ACC112 (cell line): Measurements from ENCODE around the gene PPP1R13B.

ENCODE experiments used
- H2AFZ ChIP-seq: fragments of 200-600 bp; sonication (generic); one replicate; pipeline ENCODE4 v1.6.0; 2017; ENCODE audit warnings: antibody characterized with exemption, low read length; ENCODE audit not compliant: unreplicated experiment
- H3K27ac ChIP-seq: fragments of 200-600 bp; sonication (generic); 2 replicates; pipeline ENCODE4 v1.5.1; 2014; ENCODE audit warnings: low read depth, mild to moderate bottlenecking, antibody characterized with exemption, low read length, moderate library complexity
- H3K27me3 ChIP-seq: fragments of 200-600 bp; sonication (generic); 2 replicates; pipeline ENCODE4 v1.6.1; 2014; ENCODE audit warnings: mild to moderate bottlenecking, antibody characterized with exemption, low read length, moderate library complexity, mixed read lengths; ENCODE audit not compliant: insufficient read depth
- H3K36me3 ChIP-seq: fragments of 200-600 bp; sonication (generic); 2 replicates; pipeline ENCODE4 v1.6.1; 2016; ENCODE audit warnings: mild to moderate bottlenecking, antibody characterized with exemption, low read length, moderate library complexity, mixed read lengths; ENCODE audit not compliant: insufficient read depth
- H3K4me1 ChIP-seq: fragments of 200-600 bp; sonication (generic); one replicate; pipeline ENCODE4 v1.6.1; 2016; ENCODE audit warnings: low read length, mixed read lengths; ENCODE audit not compliant: insufficient read depth, unreplicated experiment, control insufficient read depth
- H3K4me3 ChIP-seq: fragments of 200-600 bp; sonication (generic); 2 replicates; pipeline ENCODE4 v1.5.1; 2014; ENCODE audit warnings: mild to moderate bottlenecking, low read depth, low read length
- H3K79me2 ChIP-seq: fragments of 200-600 bp; sonication (generic); one replicate; pipeline ENCODE4 v1.6.0; 2016; ENCODE audit warnings: low read length; ENCODE audit not compliant: control insufficient read depth, unreplicated experiment, insufficient read depth

The PPP1R13B gene

DNA sequence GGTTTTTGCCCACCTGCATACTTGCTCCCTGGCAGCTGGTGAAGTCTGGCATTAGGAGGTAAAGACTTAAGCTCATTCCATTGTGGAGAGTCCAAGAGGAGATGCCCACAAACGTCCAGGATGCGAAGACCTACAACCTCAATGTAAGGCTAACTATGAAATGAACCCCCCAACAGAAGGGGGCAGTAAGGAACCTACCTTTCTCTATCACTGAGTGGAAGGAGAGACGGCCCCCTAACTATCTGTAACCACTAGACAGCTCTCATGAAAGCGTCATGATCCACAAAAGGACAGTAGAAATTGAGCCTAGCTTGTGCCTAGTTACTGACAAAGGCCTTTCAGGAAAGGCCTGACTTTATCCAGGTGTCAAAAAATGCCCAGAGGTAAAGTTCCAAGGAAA lies 76.5 kb downstream of the PPP1R13B start:
- Histone ChIP-seq H2AFZ (no peak overlapping the region), H3K79me2 (no peaks in the 10 kb centered on the region), H3K4me1 (no peaks in the 10 kb centered on the region), H3K36me3 (no peaks in the 10 kb centered on the region), H3K4me3 (no peak overlapping the region), H3K27ac (no peak overlapping the region), H3K27me3 (no peaks in the 10 kb centered on the region)

GRCh38 chr14:103770500-103770899 lies 76.9 kb downstream of the PPP1R13B start:
- Histone ChIP-seq H3K27ac (no peak overlapping the region), H3K27me3 (no peaks in the 10 kb centered on the region), H2AFZ (no peak overlapping the region), H3K4me1 (no peaks in the 10 kb centered on the region), H3K36me3 (no peaks in the 10 kb centered on the region), H3K4me3 (no peak overlapping the region), H3K79me2 (no peaks in the 10 kb centered on the region)

DNA sequence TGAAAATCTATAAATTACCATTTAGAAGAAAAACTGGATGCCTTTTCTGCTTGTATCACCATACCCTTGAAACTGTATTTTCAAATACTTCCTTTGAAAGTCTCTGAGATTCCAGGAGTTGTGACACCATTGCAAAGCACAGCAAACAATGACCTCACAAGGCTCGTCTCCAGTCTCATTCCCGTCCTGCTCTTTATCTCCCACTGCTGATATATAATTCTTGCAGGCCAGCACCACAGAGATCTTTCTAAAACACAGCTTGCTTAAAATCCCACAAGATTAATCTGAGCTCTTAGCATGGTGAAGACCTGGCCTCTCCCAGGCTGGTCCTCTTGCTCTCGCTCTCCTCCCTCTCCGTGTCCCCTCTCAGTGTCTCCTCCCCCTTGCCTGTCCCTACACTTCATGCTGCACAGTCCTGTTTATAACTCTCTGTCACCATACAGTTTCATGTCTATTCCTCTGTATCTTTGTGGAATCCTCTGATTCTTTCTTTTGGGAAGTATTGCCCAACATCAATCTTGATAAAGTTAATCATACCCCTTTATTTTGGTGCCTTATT lies 80.0 kb downstream of the PPP1R13B start:
- Histone ChIP-seq H3K36me3 (no peaks in the 10 kb centered on the region), H3K4me3 (no peak overlapping the region), H3K79me2 (no peaks in the 10 kb centered on the region), H3K4me1 (no peaks in the 10 kb centered on the region), H3K27ac (no peak overlapping the region), H2AFZ (no peak overlapping the region), H3K27me3 (no peaks in the 10 kb centered on the region)

DNA sequence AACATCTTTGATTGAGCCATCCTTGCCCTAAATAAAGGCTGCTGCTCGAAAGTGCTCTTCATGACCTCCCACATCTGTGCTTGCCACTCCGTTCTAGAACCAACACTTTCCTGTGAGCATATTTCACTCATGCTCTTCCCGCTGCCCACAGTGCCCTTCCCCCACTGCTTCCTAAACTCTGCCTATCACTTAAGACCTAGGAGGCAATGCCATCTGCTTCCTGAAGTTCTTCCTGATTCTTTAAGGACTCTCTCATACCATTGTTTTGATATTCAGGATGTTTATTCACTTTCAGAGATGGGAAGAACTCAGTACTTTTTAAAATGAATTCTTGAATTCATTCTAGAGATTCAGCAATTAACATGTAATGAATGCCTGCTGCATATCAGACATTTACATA lies 81.8 kb downstream of the PPP1R13B start:
- H3K4me3 ChIP-seq = no peak overlapping the region
- no peaks in the 10 kb centered on the region for H3K4me1 ChIP-seq
- no peak overlapping the region for H3K27ac ChIP-seq
- H3K79me2 ChIP-seq = no peaks in the 10 kb centered on the region
- H3K27me3 ChIP-seq = no peaks in the 10 kb centered on the region
- no peak overlapping the region for H2AFZ ChIP-seq
- no peaks in the 10 kb centered on the region for H3K36me3 ChIP-seq

DNA sequence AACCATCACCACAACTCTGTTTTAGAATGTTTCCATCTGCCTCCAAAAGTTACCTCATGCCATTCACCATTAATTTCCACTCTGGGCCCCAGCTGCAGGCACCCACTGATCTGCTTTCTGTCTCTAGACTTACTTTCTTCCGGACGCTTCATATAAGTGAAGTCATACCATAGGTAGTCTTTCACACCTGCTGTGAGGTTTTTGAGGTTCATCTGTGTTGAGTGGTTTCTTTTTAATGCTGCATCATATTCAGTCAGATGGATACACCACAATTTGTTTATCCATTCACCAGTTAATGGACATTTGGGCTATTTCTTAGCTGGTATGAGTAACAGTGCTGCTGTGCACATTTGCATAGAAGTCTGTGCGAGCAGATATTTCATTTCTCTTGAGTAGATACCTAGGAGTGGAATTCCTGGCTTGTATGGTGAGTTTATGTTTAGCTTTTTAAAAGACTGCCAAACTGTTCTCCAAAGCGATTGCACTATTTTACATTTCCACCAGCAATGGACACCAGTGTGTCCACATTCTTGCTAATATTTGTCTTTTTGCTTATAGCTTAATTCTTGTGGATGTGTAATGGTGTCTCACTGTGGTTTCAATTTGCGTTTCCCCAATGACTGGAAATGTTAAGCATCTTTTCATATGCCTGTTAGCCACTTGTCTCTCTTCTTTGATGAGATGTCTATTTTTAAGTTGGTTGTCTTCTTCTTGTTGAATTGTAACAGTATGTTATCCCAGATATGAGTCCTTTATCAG lies 83.5 kb downstream of the PPP1R13B start:
- H3K27me3 ChIP-seq = no peaks in the 10 kb centered on the region
- no peak overlapping the region for H2AFZ ChIP-seq
- H3K36me3 ChIP-seq = no peaks in the 10 kb centered on the region
- no peak overlapping the region for H3K4me3 ChIP-seq
- H3K4me1 ChIP-seq = no peaks in the 10 kb centered on the region
- no peak overlapping the region for H3K27ac ChIP-seq
- H3K79me2 ChIP-seq = no peaks in the 10 kb centered on the region

- H3K4me1 ChIP-seq = no peaks in the 10 kb centered on the region
- no peak overlapping the region for H3K27ac ChIP-seq
- H2AFZ ChIP-seq = no peak overlapping the region
- no peaks in the 10 kb centered on the region for H3K27me3 ChIP-seq
- no peaks in the 10 kb centered on the region for H3K79me2 ChIP-seq
- no peak overlapping the region for H3K4me3 ChIP-seq
- no peaks in the 10 kb centered on the region for H3K36me3 ChIP-seq
Measured at GRCh38 chr14:103762541-103762940, 84.8 kb downstream of the PPP1R13B start.

DNA sequence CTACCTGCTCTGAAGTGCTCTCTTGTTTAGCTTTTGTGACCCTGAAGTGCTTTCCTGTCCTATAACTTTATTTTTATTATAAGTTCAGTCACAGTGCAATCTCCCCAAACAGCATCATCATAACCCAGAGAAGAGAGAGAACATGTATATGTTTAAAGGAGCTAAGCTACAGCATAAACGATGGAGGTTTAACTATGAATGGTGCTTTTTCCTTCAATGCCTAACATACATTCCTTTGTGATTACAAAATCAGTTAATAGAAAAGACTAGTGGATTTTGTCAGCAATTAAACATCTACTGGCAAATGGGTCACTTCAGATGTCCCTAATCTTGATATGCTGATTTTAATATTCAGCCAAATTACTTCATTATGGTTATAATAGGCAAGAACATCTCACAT lies 85.3 kb downstream of the PPP1R13B start:
- Histone ChIP-seq H3K36me3 (no peaks in the 10 kb centered on the region), H2AFZ (no peak overlapping the region), H3K79me2 (no peaks in the 10 kb centered on the region), H3K27me3 (no peaks in the 10 kb centered on the region), H3K4me3 (no peak overlapping the region), H3K4me1 (no peaks in the 10 kb centered on the region), H3K27ac (no peak overlapping the region)

- Histone ChIP-seq H3K79me2 (no peaks in the 10 kb centered on the region), H2AFZ (no peak overlapping the region), H3K27me3 (no peaks in the 10 kb centered on the region), H3K4me1 (peaks cover 4% of the 10 kb centered on the region), H3K4me3 (no peak overlapping the region), H3K36me3 (no peaks in the 10 kb centered on the region), H3K27ac (no peak overlapping the region)
Measured at GRCh38 chr14:103758059-103758776, 89.2 kb downstream of the PPP1R13B start.

DNA sequence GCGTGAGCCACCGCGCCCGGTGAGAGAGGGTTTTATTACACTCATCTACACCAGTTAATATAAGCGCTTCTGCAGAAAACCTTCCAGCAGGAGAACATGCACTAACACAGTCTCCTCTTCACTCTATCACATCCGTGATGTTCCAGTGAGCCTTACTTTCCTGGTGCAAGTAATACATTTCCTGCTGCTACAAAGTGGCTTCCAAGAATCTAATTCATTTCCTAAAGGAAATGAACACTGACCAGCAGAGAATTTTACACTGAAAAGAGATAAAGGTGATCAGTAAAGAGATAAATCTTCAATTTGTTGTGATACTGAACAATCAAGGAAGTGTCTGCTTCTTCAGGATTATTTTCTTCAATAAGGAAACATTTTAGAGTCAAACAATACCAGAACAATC lies 92.3 kb downstream of the PPP1R13B start:
- no peak overlapping the region for H3K4me3 ChIP-seq
- H3K27ac ChIP-seq = no peak overlapping the region
- no peaks in the 10 kb centered on the region for H3K79me2 ChIP-seq
- H2AFZ ChIP-seq = no peak overlapping the region
- H3K4me1 ChIP-seq = peaks cover 10% of the 10 kb centered on the region
- no peaks in the 10 kb centered on the region for H3K27me3 ChIP-seq
- H3K36me3 ChIP-seq = no peaks in the 10 kb centered on the region

- H3K36me3 ChIP-seq = no peaks in the 10 kb centered on the region
- no peaks in the 10 kb centered on the region for H3K27me3 ChIP-seq
- H3K4me1 ChIP-seq = peaks cover 15% of the 10 kb centered on the region
- no peak overlapping the region for H3K4me3 ChIP-seq
- no peak overlapping the region for H2AFZ ChIP-seq
- H3K27ac ChIP-seq = no peak overlapping the region
- no peaks in the 10 kb centered on the region for H3K79me2 ChIP-seq
Measured at GRCh38 chr14:103753774-103754173, 93.6 kb downstream of the PPP1R13B start.

DNA sequence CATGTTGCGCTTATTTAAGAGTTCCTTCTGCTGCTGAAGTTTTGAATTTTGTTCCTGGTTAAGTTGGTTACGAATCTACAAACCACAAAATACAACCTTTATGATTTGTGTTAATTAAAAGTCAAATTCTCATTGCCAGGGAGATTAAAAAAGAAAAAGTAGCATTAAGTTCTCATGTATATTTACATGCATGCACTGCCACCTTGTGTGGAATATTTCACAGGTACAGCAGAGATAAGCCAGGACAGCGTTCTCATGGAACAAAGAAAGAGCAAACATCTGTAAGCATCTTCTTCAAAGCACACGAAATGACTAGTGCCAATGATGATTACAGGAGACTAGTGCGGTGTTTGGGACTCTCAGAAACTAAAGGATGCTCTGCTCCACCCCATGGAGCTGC lies 97.5 kb downstream of the PPP1R13B start:
- no peak overlapping the region for H2AFZ ChIP-seq
- H3K36me3 ChIP-seq = no peaks in the 10 kb centered on the region
- no peaks in the 10 kb centered on the region for H3K27me3 ChIP-seq
- H3K79me2 ChIP-seq = no peaks in the 10 kb centered on the region
- H3K4me3 ChIP-seq = no peak overlapping the region
- peaks cover 15% of the 10 kb centered on the region for H3K4me1 ChIP-seq
- H3K27ac ChIP-seq = no peak overlapping the region
